Mucosa of gallbladder (tissue), 1 donor: ENCODE measurements around the gene ZNF578. TPM values are rescaled to one million over a fixed set of nuclear protein-coding genes. Genes with fewer than 3 reads are reported as not detected.
A peak's percentile ranks its signal among the peaks of the same experiment; 100 is the strongest.
"Not testable (repeated sequence)": the region's sequence is repeated elsewhere in the genome, so short reads cannot be mapped to it uniquely, and the experiment has no call there.

Source experiments
- DNase-seq: peaks from one replicate; pipeline ENCODE4 v3.0.0-alpha.2; 2020; ENCODE audit warnings: low spot score
- total RNA-seq: library from RNA; stranded (reverse); gene quantifications from one replicate; pipeline ENCODE4 v1.2.1, GENCODE V29; 2021
- donor health status: DM: no; HTN: no; CAD: no.

ZNF578 gene
- total RNA-seq, 1 donor from 2014 or later: 3.4 TPM

- no peak for DNase-seq
These were observed 62.8 kb downstream of the ZNF578 start for GRCh38 chr19:52516191-52516590.

- no peak for DNase-seq
These were observed 65.3 kb downstream of the ZNF578 start for GRCh38 chr19:52518646-52519045.

GRCh38 chr19:52519175-52519574 is 65.8 kb downstream of the ZNF578 start:
- not testable (repeated sequence) for DNase-seq

GRCh38 chr19:52520013-52520412 is 66.7 kb downstream of the ZNF578 start:
- no peak for DNase-seq

- no peak for DNase-seq
These were observed 69.2 kb downstream of the ZNF578 start for GRCh38 chr19:52522551-52522950.

GRCh38 chr19:52524086-52524485 is 70.7 kb downstream of the ZNF578 start:
- no peak for DNase-seq

GRCh38 chr19:52527134-52527955 is 74.0 kb downstream of the ZNF578 start, which contains the start of gene ZNF808:
Gene ZNF808, plus strand, starts transcription at chr19:52527668. Its CDS starts 15,617 bp downstream, at chr19:52543285.
- DNase-seq: peak; percentile 97

- no peak for DNase-seq
These were observed 74.6 kb downstream of the ZNF578 start for GRCh38 chr19:52527956-52528351.

- DNase-seq: no peak
These were observed 79.1 kb downstream of the ZNF578 start for GRCh38 chr19:52532480-52532879.

- no peak for DNase-seq
These were observed 80.5 kb downstream of the ZNF578 start for GRCh38 chr19:52533901-52534300.

GRCh38 chr19:52535385-52535770 is 82.0 kb downstream of the ZNF578 start:
- DNase-seq: not testable (repeated sequence)

- peak; percentile 79 for DNase-seq
These were observed 82.6 kb downstream of the ZNF578 start for GRCh38 chr19:52535771-52536447.

- no peak for DNase-seq
These were observed 83.1 kb downstream of the ZNF578 start for GRCh38 chr19:52536448-52536800.

- DNase-seq: not testable (repeated sequence)
These were observed 85.5 kb downstream of the ZNF578 start for GRCh38 chr19:52538815-52539214.

GRCh38 chr19:52541176-52541575 is 87.8 kb downstream of the ZNF578 start:
- DNase-seq: not testable (repeated sequence)

- DNase-seq: no peak
These were observed 88.3 kb downstream of the ZNF578 start for GRCh38 chr19:52541608-52542007.

GRCh38 chr19:52542541-52542940 is 89.2 kb downstream of the ZNF578 start:
- DNase-seq: not testable (repeated sequence)

- DNase-seq: no peak
These were observed 89.8 kb downstream of the ZNF578 start for GRCh38 chr19:52542984-52543664.

- no peak for DNase-seq
These were observed 101.0 kb downstream of the ZNF578 start for GRCh38 chr19:52554216-52554971.

GRCh38 chr19:52557231-52557995 is 104.1 kb downstream of the ZNF578 start:
- no peak for DNase-seq
